Measurements from ENCODE around the gene ENDOG.

The ENDOG gene

GRCh38 chr9:128818099-128818838 is at the start of gene ENDOG:
TSS of gene ENDOG (plus strand) at chr9:128818500. CDS start at chr9:128818685, 185 bp downstream.
- H3K4me3 ChIP-seq (ENCODE audit: low read depth, low read length): peak within 1 kb of the TSS; percentile 60
- TF ChIP-seq MYC (IDR thresholded peaks at IDR 0.05; ENCODE audit: low read depth, low read length) (peak; percentile 30; the same call in 1 of the 2 replicates), MAX (IDR thresholded peaks at IDR 0.05; ENCODE audit: low read depth, low read length) (no peak), POLR2A (IDR thresholded peaks at IDR 0.05; ENCODE audit: extremely low read depth, insufficient read length) (peak; percentile 87), CTCF (IDR thresholded peaks at IDR 0.05; ENCODE audit: low read depth, low read length) (peak; percentile 87)
- DNase-seq (ENCODE audit: low read depth): peak; percentile 97

- DNase-seq (ENCODE audit: low read depth): no peak
- no peak for TF ChIP-seq CTCF (IDR thresholded peaks at IDR 0.05; ENCODE audit: low read depth, low read length)
- no peak for TF ChIP-seq MAX (IDR thresholded peaks at IDR 0.05; ENCODE audit: low read depth, low read length)
- no peak for TF ChIP-seq MYC (IDR thresholded peaks at IDR 0.05; ENCODE audit: low read depth, low read length)
- no peak for TF ChIP-seq POLR2A (IDR thresholded peaks at IDR 0.05; ENCODE audit: extremely low read depth, insufficient read length)
- H3K4me3 ChIP-seq (ENCODE audit: low read depth, low read length): no peak overlapping the region
Observed at GRCh38 chr9:128768606-128769005, 49.7 kb upstream of the ENDOG start.

GRCh38 chr9:128770286-128771030 is 47.8 kb upstream of the ENDOG start:
- no peak for TF ChIP-seq MYC (IDR thresholded peaks at IDR 0.05; ENCODE audit: low read depth, low read length)
- no peak for TF ChIP-seq MAX (IDR thresholded peaks at IDR 0.05; ENCODE audit: low read depth, low read length)
- no peak for TF ChIP-seq POLR2A (IDR thresholded peaks at IDR 0.05; ENCODE audit: extremely low read depth, insufficient read length)
- no peak for TF ChIP-seq CTCF (IDR thresholded peaks at IDR 0.05; ENCODE audit: low read depth, low read length)
- DNase-seq (ENCODE audit: low read depth): no peak
- H3K4me3 ChIP-seq (ENCODE audit: low read depth, low read length): peak overlapping the region; percentile 84

GRCh38 chr9:128771094-128771721 is 47.1 kb upstream of the ENDOG start:
- DNase-seq (ENCODE audit: low read depth): no peak
- TF ChIP-seq MAX (IDR thresholded peaks at IDR 0.05; ENCODE audit: low read depth, low read length) (no peak), POLR2A (IDR thresholded peaks at IDR 0.05; ENCODE audit: extremely low read depth, insufficient read length) (no peak), MYC (IDR thresholded peaks at IDR 0.05; ENCODE audit: low read depth, low read length) (no peak), CTCF (IDR thresholded peaks at IDR 0.05; ENCODE audit: low read depth, low read length) (no peak)
- peak overlapping the region; percentile 84 for H3K4me3 ChIP-seq (ENCODE audit: low read depth, low read length)

GRCh38 chr9:128771745-128772519 is 46.4 kb upstream of the ENDOG start, which contains the start of gene ZER1:
TSS of gene ZER1 (minus strand) at chr9:128771927. CDS start at chr9:128755565, 16,362 bp downstream.
- peak; percentile 91 for DNase-seq (ENCODE audit: low read depth)
- TF ChIP-seq MAX (IDR thresholded peaks at IDR 0.05; ENCODE audit: low read depth, low read length) (peak; percentile 21; the same call in 1 of the 2 replicates), POLR2A (IDR thresholded peaks at IDR 0.05; ENCODE audit: extremely low read depth, insufficient read length) (peak; percentile 42), MYC (IDR thresholded peaks at IDR 0.05; ENCODE audit: low read depth, low read length) (no peak), CTCF (IDR thresholded peaks at IDR 0.05; ENCODE audit: low read depth, low read length) (no peak)
- H3K4me3 ChIP-seq (ENCODE audit: low read depth, low read length): peak within 1 kb of the TSS; percentile 84
